Subcutaneous abdominal adipose tissue (tissue), 5 donors: ENCODE results near the gene NCCRP1.

Experiments
- H3K27ac ChIP-seq: one replicate; pipeline ENCODE4 v1.7.0; 2013; ENCODE audit warnings: low read depth, mild to moderate bottlenecking, inconsistent platforms, low read length, moderate library complexity
- H3K27me3 ChIP-seq, 5 donors: one replicate each; pipeline ENCODE4 v1.7.0; 2013; ENCODE audit warnings: low read length in 5 of 5, inconsistent platforms in 1 of 5; ENCODE audit not compliant: control insufficient read depth in 5 of 5, insufficient read depth in 4 of 5
- H3K36me3 ChIP-seq, 5 donors: one replicate each; pipeline ENCODE4 v1.7.0; 2013; ENCODE audit warnings: low read length in 5 of 5; ENCODE audit not compliant: control insufficient read depth in 5 of 5, insufficient read depth in 5 of 5
- H3K4me1 ChIP-seq, 5 donors: one replicate each; pipeline ENCODE4 v1.7.0; 2013; ENCODE audit warnings: low read length in 5 of 5, mild to moderate bottlenecking in 3 of 5, moderate library complexity in 1 of 5; ENCODE audit not compliant: control insufficient read depth in 5 of 5, insufficient read depth in 5 of 5
- H3K4me3 ChIP-seq, 5 donors: one replicate each; pipeline ENCODE4 v1.7.0; 2013; ENCODE audit warnings: low read length in 5 of 5, low read depth in 1 of 5
- H3K9ac ChIP-seq, 5 donors: one replicate each; pipeline ENCODE4 v1.7.0; 2013; ENCODE audit warnings: low read length in 5 of 5, mild to moderate bottlenecking in 4 of 5, moderate library complexity in 3 of 5
- H3K9me3 ChIP-seq, 5 donors: one replicate each; pipeline ENCODE4 v1.7.0; 2013; ENCODE audit warnings: low read length in 5 of 5; ENCODE audit not compliant: control insufficient read depth in 5 of 5
- donor health status: healthy.
- donor health status: healthy.
- donor health status: healthy.
- donor health status: healthy.
- donor health status: healthy.

NCCRP1 gene

GRCh38 chr19:39155741-39156140, 41.0 kb upstream of the NCCRP1 start:
- Histone ChIP-seq H3K36me3 (peaks cover 0 to 2% (median 0%) of the 10 kb centered on the region in 5 donors), H3K9me3 (no peaks in the 10 kb centered on the region), H3K27ac (no peak overlapping the region), H3K4me1 (peaks cover 0 to 19% (median 11%) of the 10 kb centered on the region in 5 donors), H3K9ac (no peak overlapping the region), H3K4me3 (no peak overlapping the region), H3K27me3 (no peaks in the 10 kb centered on the region)

GRCh38 chr19:39156326-39157230, 40.2 kb upstream of the NCCRP1 start:
- Histone ChIP-seq H3K9me3 (no peaks in the 10 kb centered on the region), H3K4me1 (peaks cover 0 to 24% (median 16%) of the 10 kb centered on the region in 5 donors), H3K36me3 (peaks cover 0 to 2% (median 0%) of the 10 kb centered on the region in 5 donors), H3K4me3 (no peak overlapping the region), H3K27ac (no peak overlapping the region), H3K27me3 (no peaks in the 10 kb centered on the region), H3K9ac (no peak overlapping the region)

GRCh38 chr19:39157275-39157996, 39.3 kb upstream of the NCCRP1 start:
- peaks cover 0 to 2% (median 0%) of the 10 kb centered on the region in 5 donors for H3K36me3 ChIP-seq
- H3K9me3 ChIP-seq: no peaks in the 10 kb centered on the region
- H3K27ac ChIP-seq: no peak overlapping the region
- no peak overlapping the region for H3K9ac ChIP-seq
- peaks cover 0 to 24% (median 16%) of the 10 kb centered on the region in 5 donors for H3K4me1 ChIP-seq
- H3K27me3 ChIP-seq: no peaks in the 10 kb centered on the region
- no peak overlapping the region for H3K4me3 ChIP-seq

GRCh38 chr19:39157997-39158389, 38.8 kb upstream of the NCCRP1 start:
- Histone ChIP-seq H3K4me3 (no peak overlapping the region), H3K27ac (no peak overlapping the region), H3K4me1 (peaks cover 0 to 24% (median 16%) of the 10 kb centered on the region in 5 donors)

GRCh38 chr19:39158646-39159260, 38.0 kb upstream of the NCCRP1 start:
- no peaks in the 10 kb centered on the region for H3K9me3 ChIP-seq
- no peak overlapping the region for H3K27ac ChIP-seq
- H3K9ac ChIP-seq: no peak overlapping the region
- peaks cover 0 to 2% (median 0%) of the 10 kb centered on the region in 5 donors for H3K36me3 ChIP-seq
- no peaks in the 10 kb centered on the region for H3K27me3 ChIP-seq
- H3K4me3 ChIP-seq: no peak overlapping the region
- H3K4me1 ChIP-seq: peaks cover 0 to 24% (median 16%) of the 10 kb centered on the region in 5 donors

More at GRCh38 chr19:39157997-39158389, 38.8 kb upstream of the NCCRP1 start:
- Histone ChIP-seq H3K36me3 (peaks cover 0 to 2% (median 0%) of the 10 kb centered on the region in 5 donors), H3K9me3 (no peaks in the 10 kb centered on the region), H3K27me3 (no peaks in the 10 kb centered on the region), H3K9ac (no peak overlapping the region)

GRCh38 chr19:39160523-39160861, 36.3 kb upstream of the NCCRP1 start:
- Histone ChIP-seq H3K27me3 (no peaks in the 10 kb centered on the region), H3K9ac (peak overlapping the region in 1 of 5 donors; percentile 46), H3K27ac (no peak overlapping the region), H3K4me1 (peaks cover 0 to 24% (median 16%) of the 10 kb centered on the region in 5 donors), H3K4me3 (no peak overlapping the region), H3K9me3 (no peaks in the 10 kb centered on the region), H3K36me3 (peaks cover 0 to 2% (median 0%) of the 10 kb centered on the region in 5 donors)

GRCh38 chr19:39160889-39161672, 35.7 kb upstream of the NCCRP1 start:
- Histone ChIP-seq H3K9ac (peak overlapping the region in 2 of 5 donors; percentile 44 to 46), H3K27me3 (no peaks in the 10 kb centered on the region), H3K4me3 (no peak overlapping the region), H3K9me3 (no peaks in the 10 kb centered on the region), H3K36me3 (peaks cover 0 to 2% (median 0%) of the 10 kb centered on the region in 5 donors), H3K27ac (no peak overlapping the region), H3K4me1 (peaks cover 0 to 23% (median 16%) of the 10 kb centered on the region in 5 donors)

- Histone ChIP-seq H3K27me3 (no peaks in the 10 kb centered on the region), H3K27ac (no peak overlapping the region), H3K4me1 (peaks cover 0 to 24% (median 19%) of the 10 kb centered on the region in 5 donors), H3K4me3 (no peak overlapping the region), H3K36me3 (peaks cover 0 to 2% (median 0%) of the 10 kb centered on the region in 5 donors), H3K9ac (no peak overlapping the region), H3K9me3 (no peaks in the 10 kb centered on the region)
These were observed 34.2 kb upstream of the NCCRP1 start for GRCh38 chr19:39162441-39163043.

- Histone ChIP-seq H3K27ac (no peak overlapping the region), H3K36me3 (peaks cover 0 to 2% (median 0%) of the 10 kb centered on the region in 5 donors), H3K27me3 (no peaks in the 10 kb centered on the region), H3K4me1 (peaks cover 0 to 24% (median 19%) of the 10 kb centered on the region in 5 donors), H3K9ac (no peak overlapping the region), H3K9me3 (no peaks in the 10 kb centered on the region), H3K4me3 (no peak overlapping the region)
These were observed 33.1 kb upstream of the NCCRP1 start for GRCh38 chr19:39163621-39164020.
